HepG2 (cell line): ENCODE results near the gene SHISA6.

Experiments used
- ARNT ChIP-seq: fragments of 450-650 bp; IDR thresholded peaks from 2 replicates; pipeline ENCODE4 v1.6.1; 2017
- GABPA ChIP-seq, 2 experiments: IDR thresholded peaks; 2 replicates each; pipeline ENCODE4 v1.6.1; 2011 to 2016; ENCODE audit warnings: low read depth in 2 of 2, low read length in 1 of 2, missing biosample characterization in 1 of 2, missing genetic modification characterization in 1 of 2
- NPAS2 ChIP-seq: sonication (generic); formaldehyde crosslinking; IDR thresholded peaks from 2 replicates; pipeline ENCODE4 v1.8.0; 2022; ENCODE audit warnings: mild to moderate bottlenecking, missing genetic modification reagents, borderline replicate concordance
- RFX5 ChIP-seq: IDR thresholded peaks from 2 replicates; pipeline ENCODE4 v1.6.1; 2011; ENCODE audit warnings: low read depth, low read length, improper control_type of control experiment
- SMAD1 ChIP-seq: sonication (generic); formaldehyde crosslinking; IDR thresholded peaks from 2 replicates; pipeline ENCODE4 v1.4.0; 2020; ENCODE audit warnings: missing genetic modification reagents, low read depth, mild to moderate bottlenecking, borderline replicate concordance
- ZNF24 ChIP-seq: fragments of 450-650 bp; IDR thresholded peaks from 2 replicates; pipeline ENCODE4 v1.6.1; 2017; ENCODE audit warnings: antibody characterized with exemption, mild to moderate bottlenecking
- ZNF263 ChIP-seq: sonication (generic); formaldehyde crosslinking; IDR thresholded peaks from 2 replicates; pipeline ENCODE4 v1.4.0; 2020; ENCODE audit warnings: missing genetic modification reagents
- ZNF274 ChIP-seq: sonication (generic); formaldehyde crosslinking; IDR thresholded peaks from 2 replicates; pipeline ENCODE4 v1.5.1; 2020; ENCODE audit warnings: mild to moderate bottlenecking, missing genetic modification reagents
- ZSCAN29 ChIP-seq: sonication (generic); formaldehyde crosslinking; conservative IDR thresholded peaks from 2 replicates; pipeline ENCODE4 v1.4.0; 2020; ENCODE audit warnings: mild to moderate bottlenecking, missing genetic modification reagents
- TF ChIP-seq, protein P1 (sequence below): sonication (generic); formaldehyde crosslinking; IDR thresholded peaks from 2 replicates; pipeline ENCODE4 v1.4.0; 2020; ENCODE audit warnings: missing genetic modification reagents

DNA sequence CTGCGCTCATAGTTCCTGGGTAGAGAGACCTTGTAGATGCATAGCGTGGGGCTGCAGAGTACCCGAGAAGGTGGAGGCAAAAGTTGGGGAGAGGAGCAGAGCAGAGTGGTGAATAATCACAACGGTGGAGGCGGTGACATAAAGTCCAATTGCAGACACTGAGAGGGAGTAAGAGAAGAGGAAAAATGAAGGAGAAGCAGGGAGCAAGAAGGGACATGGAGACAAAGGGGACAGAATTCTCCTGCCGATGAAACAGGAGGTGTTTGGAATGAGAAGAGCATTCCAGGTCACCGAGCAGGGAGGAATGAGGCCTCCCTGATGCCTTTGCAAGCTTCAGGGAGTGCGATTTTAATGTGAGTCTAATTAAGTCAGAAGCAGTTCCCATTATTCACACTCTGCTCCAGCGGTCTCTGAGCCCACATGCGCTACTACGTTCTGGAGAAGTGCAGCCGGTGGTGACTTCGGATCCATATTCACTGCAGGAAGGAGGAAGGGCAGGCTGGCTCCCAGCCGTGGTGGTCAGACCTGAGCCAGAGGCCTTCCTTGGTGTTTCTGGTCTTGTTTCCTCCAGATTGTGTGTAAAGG, 249.2 kb downstream of the SHISA6 start:
- no peak for TF ChIP-seq NPAS2
- no peak for TF ChIP-seq ARNT
- no peak for TF ChIP-seq ZNF24
- TF ChIP-seq RFX5, result no peak
- TF ChIP-seq GABPA (IDR thresholded peaks at IDR 0.05; ENCODE audit: low read depth, low read length), result no peak
- no peak for TF ChIP-seq GABPA (CRISPR knock-in tag; IDR thresholded peaks at IDR 0.05; ENCODE audit: low read depth)
- TF ChIP-seq, protein P1, sequence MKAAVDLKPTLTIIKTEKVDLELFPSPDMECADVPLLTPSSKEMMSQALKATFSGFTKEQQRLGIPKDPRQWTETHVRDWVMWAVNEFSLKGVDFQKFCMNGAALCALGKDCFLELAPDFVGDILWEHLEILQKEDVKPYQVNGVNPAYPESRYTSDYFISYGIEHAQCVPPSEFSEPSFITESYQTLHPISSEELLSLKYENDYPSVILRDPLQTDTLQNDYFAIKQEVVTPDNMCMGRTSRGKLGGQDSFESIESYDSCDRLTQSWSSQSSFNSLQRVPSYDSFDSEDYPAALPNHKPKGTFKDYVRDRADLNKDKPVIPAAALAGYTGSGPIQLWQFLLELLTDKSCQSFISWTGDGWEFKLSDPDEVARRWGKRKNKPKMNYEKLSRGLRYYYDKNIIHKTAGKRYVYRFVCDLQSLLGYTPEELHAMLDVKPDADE (CRISPR knock-in tag), result no peak
- TF ChIP-seq SMAD1, result no peak
- no peak for TF ChIP-seq ZSCAN29 (CRISPR knock-in tag)
- TF ChIP-seq ZNF263 (CRISPR knock-in tag), result no peak
- no peak for TF ChIP-seq ZNF274 (CRISPR knock-in tag)
